Large intestine (tissue), 3 donors: ENCODE data around the gene MRPL2. TPM values are rescaled to one million over a fixed set of nuclear protein-coding genes. Genes with fewer than 3 reads are reported as not detected.
A peak's percentile ranks its signal among the peaks of the same experiment; 100 is the strongest.

Experiments
- DNase-seq, 2 donors: peaks; one replicate each; pipeline versions ENCODE4 v3.0.0 to v3.0.0-alpha.2; 2013
- H3K27ac ChIP-seq: one replicate; pipeline ENCODE4 v1.5.1; 2013; ENCODE audit warnings: low read length
- H3K27me3 ChIP-seq: 2 replicates; pipeline ENCODE4 v1.6.1; 2013; ENCODE audit warnings: low read length; ENCODE audit not compliant: control insufficient read depth, insufficient read depth
- H3K36me3 ChIP-seq: 2 replicates; pipeline ENCODE4 v1.6.1; 2013; ENCODE audit warnings: low read length; ENCODE audit not compliant: control insufficient read depth, insufficient read depth
- H3K4me1 ChIP-seq: one replicate; pipeline ENCODE4 v1.6.1; 2013; ENCODE audit warnings: low read length; ENCODE audit not compliant: control insufficient read depth, insufficient read depth
- H3K4me3 ChIP-seq: one replicate; pipeline ENCODE4 v1.5.1; 2013; ENCODE audit warnings: low read length
- H3K9me3 ChIP-seq: one replicate; pipeline ENCODE4 v1.6.1; 2013; ENCODE audit warnings: mild to moderate bottlenecking, low read depth, low read length, moderate library complexity; ENCODE audit not compliant: control insufficient read depth
- WGBS: methylation state at CpG from one replicate; pipeline ENCODE4 v1.1.5; 2013; ENCODE audit warnings: low lambda C conversion rate; ENCODE audit not compliant: insufficient coverage; 5-methylcytosine and 5-hydroxymethylcytosine counted together
- polyA plus RNA-seq: library from polyadenylated mRNA; unstranded; fragments of 120-200 nt; gene quantifications from one replicate; pipeline ENCODE4 v1.2.1, GENCODE V29; 2013

The MRPL2 gene
- polyA plus RNA-seq, 1 donor, result 56.1 TPM

- Histone ChIP-seq H3K27me3 (no peaks in the 10 kb centered on the region), H3K4me1 (no peaks in the 10 kb centered on the region), H3K9me3 (no peaks in the 10 kb centered on the region), H3K36me3 (no peaks in the 10 kb centered on the region), H3K27ac (peak overlapping the region; percentile 3), H3K4me3 (no peak overlapping the region)
- 40% methylated on average over 1 of the region's 8 CpGs for WGBS
- DNase-seq, result no peak
Observed at GRCh38 chr6:43096451-43097097, 37.3 kb upstream of the MRPL2 start.

- no CpG with 5 or more reads among the region's 7 CpGs for WGBS
- Histone ChIP-seq H3K9me3 (no peaks in the 10 kb centered on the region), H3K27me3 (no peaks in the 10 kb centered on the region), H3K4me1 (peaks cover under 1% of the 10 kb centered on the region), H3K4me3 (no peak overlapping the region), H3K27ac (no peak overlapping the region), H3K36me3 (no peaks in the 10 kb centered on the region)
- no peak for DNase-seq
Observed at GRCh38 chr6:43095939-43096338, 36.7 kb upstream of the MRPL2 start.

GRCh38 chr6:43093436-43094289, 34.4 kb upstream of the MRPL2 start:
- no peak overlapping the region for H3K4me3 ChIP-seq
- 73% methylated on average over 2 of the region's 9 CpGs for WGBS
- H3K27me3 ChIP-seq, result no peaks in the 10 kb centered on the region
- no peaks in the 10 kb centered on the region for H3K36me3 ChIP-seq
- H3K4me1 ChIP-seq, result peaks cover 16% of the 10 kb centered on the region
- peak overlapping the region; percentile 16 for H3K27ac ChIP-seq
- no peaks in the 10 kb centered on the region for H3K9me3 ChIP-seq
- no peak for DNase-seq

- Histone ChIP-seq H3K27me3 (no peaks in the 10 kb centered on the region), H3K36me3 (no peaks in the 10 kb centered on the region), H3K9me3 (no peaks in the 10 kb centered on the region), H3K4me3 (no peak overlapping the region), H3K27ac (no peak overlapping the region), H3K4me1 (peaks cover 16% of the 10 kb centered on the region)
- DNase-seq, result no peak
Observed at GRCh38 chr6:43092635-43093034, 33.4 kb upstream of the MRPL2 start.

GRCh38 chr6:43091436-43091991, 32.3 kb upstream of the MRPL2 start:
- Histone ChIP-seq H3K9me3 (no peaks in the 10 kb centered on the region), H3K4me1 (peaks cover 16% of the 10 kb centered on the region), H3K36me3 (no peaks in the 10 kb centered on the region), H3K27ac (no peak overlapping the region), H3K27me3 (no peaks in the 10 kb centered on the region), H3K4me3 (no peak overlapping the region)
- 98% methylated on average over 5 of the region's 10 CpGs for WGBS
- DNase-seq, result no peak

GRCh38 chr6:43091020-43091419, 31.8 kb upstream of the MRPL2 start:
- Histone ChIP-seq H3K4me3 (no peak overlapping the region), H3K27me3 (no peaks in the 10 kb centered on the region), H3K36me3 (no peaks in the 10 kb centered on the region), H3K9me3 (no peaks in the 10 kb centered on the region), H3K27ac (no peak overlapping the region), H3K4me1 (peaks cover 18% of the 10 kb centered on the region)
- WGBS, result 83% methylated on average over 1 of the region's 5 CpGs
- DNase-seq, result no peak

GRCh38 chr6:43090559-43090956, 31.3 kb upstream of the MRPL2 start:
- H3K27ac ChIP-seq, result no peak overlapping the region
- H3K4me3 ChIP-seq, result no peak overlapping the region
- no peaks in the 10 kb centered on the region for H3K27me3 ChIP-seq
- no CpG with 5 or more reads among the region's 2 CpGs for WGBS
- no peaks in the 10 kb centered on the region for H3K36me3 ChIP-seq
- peaks cover 21% of the 10 kb centered on the region for H3K4me1 ChIP-seq
- DNase-seq, result no peak
- H3K9me3 ChIP-seq, result no peaks in the 10 kb centered on the region

GRCh38 chr6:43089874-43090558, 30.8 kb upstream of the MRPL2 start:
- peak overlapping the region; percentile 56 for H3K27ac ChIP-seq
- DNase-seq, result peak in 1 of 2 donors; percentile 46
- H3K9me3 ChIP-seq, result no peaks in the 10 kb centered on the region
- H3K27me3 ChIP-seq, result no peaks in the 10 kb centered on the region
- H3K36me3 ChIP-seq, result no peaks in the 10 kb centered on the region
- no peak overlapping the region for H3K4me3 ChIP-seq
- no CpG with 5 or more reads among the region's 8 CpGs for WGBS
- H3K4me1 ChIP-seq, result peaks cover 21% of the 10 kb centered on the region

GRCh38 chr6:43089467-43089866, 30.2 kb upstream of the MRPL2 start:
- Histone ChIP-seq H3K27ac (peak overlapping the region; percentile 56), H3K36me3 (no peaks in the 10 kb centered on the region), H3K27me3 (no peaks in the 10 kb centered on the region), H3K4me1 (peaks cover 21% of the 10 kb centered on the region), H3K4me3 (no peak overlapping the region), H3K9me3 (no peaks in the 10 kb centered on the region)
- no CpG with 5 or more reads among the region's 4 CpGs for WGBS
- no peak for DNase-seq

GRCh38 chr6:43088654-43089056, 29.4 kb upstream of the MRPL2 start:
- no CpG with 5 or more reads among the region's 4 CpGs for WGBS
- no peak overlapping the region for H3K27ac ChIP-seq

More at GRCh38 chr6:43088654-43089056, 29.4 kb upstream of the MRPL2 start:
- Histone ChIP-seq H3K4me1 (peaks cover 21% of the 10 kb centered on the region), H3K9me3 (no peaks in the 10 kb centered on the region), H3K4me3 (no peak overlapping the region), H3K27me3 (no peaks in the 10 kb centered on the region), H3K36me3 (no peaks in the 10 kb centered on the region)
- no peak for DNase-seq
